ENCODE measurements around the gene DUT. TPM values are rescaled to one million over a fixed set of nuclear protein-coding genes. Genes with fewer than 3 reads are reported as not detected.

Gene DUT
- total RNA-seq, 6 experiments from 2014 or later = 20.6 to 39.6 (median 34.2) TPM

GRCh38 chr15:48391950-48392349 lies 60.7 kb downstream of the DUT start:
- intact Hi-C loops (cut with DNase I) = no loop called here
- H3K27me3 ChIP-seq = no peaks in the 10 kb centered on the region
- TF ChIP-seq CTCF (IDR thresholded peaks at IDR 0.05) = no peak
- no peak for TF ChIP-seq POLR2A (IDR thresholded peaks at IDR 0.05)
- DNase-seq = no peak
- H3K9me3 ChIP-seq = no peaks in the 10 kb centered on the region
- H3K27ac ChIP-seq = no peak overlapping the region
- H3K36me3 ChIP-seq = no peaks in the 10 kb centered on the region
- H3K4me1 ChIP-seq = no peaks in the 10 kb centered on the region
- 89% methylated on average over 2 of the region's 2 CpGs for WGBS (ENCODE audit: insufficient coverage, low coverage, low lambda C conversion rate, missing lambda C conversion rate)
- H3K4me3 ChIP-seq = no peak overlapping the region
- no peak for ATAC-seq

DNA sequence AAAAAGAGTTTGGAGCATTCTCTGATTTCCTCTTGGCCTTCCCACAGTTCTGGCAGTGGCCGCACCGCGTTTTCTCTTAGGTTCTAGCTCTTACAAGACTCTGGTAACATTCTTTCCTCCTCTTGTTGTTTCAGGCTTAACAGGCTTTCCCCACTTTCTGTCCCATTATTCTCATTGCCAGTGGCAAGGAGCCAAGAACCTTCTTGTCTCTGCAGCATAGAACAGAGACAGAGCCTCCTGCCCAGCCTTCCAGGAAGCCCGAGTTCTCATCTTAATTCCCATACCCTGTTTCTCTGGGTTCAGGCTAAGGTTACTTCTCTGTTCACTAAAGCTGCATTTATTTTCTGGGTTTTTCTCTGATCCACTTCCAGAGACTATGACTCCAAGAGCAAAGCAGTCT lies 61.1 kb downstream of the DUT start:
- intact Hi-C loops (cut with DNase I) = no loop called here
- no peak for ATAC-seq
- H3K9me3 ChIP-seq = no peaks in the 10 kb centered on the region
- H3K4me3 ChIP-seq = no peak overlapping the region
- no peak overlapping the region for H3K27ac ChIP-seq
- DNase-seq = no peak
- no peaks in the 10 kb centered on the region for H3K27me3 ChIP-seq
- H3K4me1 ChIP-seq = no peaks in the 10 kb centered on the region
- H3K36me3 ChIP-seq = no peaks in the 10 kb centered on the region
- WGBS (ENCODE audit: insufficient coverage, low coverage, low lambda C conversion rate, missing lambda C conversion rate) = 31% methylated on average over 4 of the region's 4 CpGs
- no peak for TF ChIP-seq POLR2A (IDR thresholded peaks at IDR 0.05)
- no peak for TF ChIP-seq CTCF (IDR thresholded peaks at IDR 0.05)

Small RNA genes within 50 kb of the gene (small RNA-seq; reads per million reads assigned to genes)
- 0 reads per million in 2 experiments for gene RF00019

Other genes starting within 250 kb of the DUT start
- not detected for gene SLC24A5, start 210.4 kb upstream of the DUT start, total RNA-seq
- gene MYEF2, start 153.1 kb upstream of the DUT start, total RNA-seq = under 1 TPM; 0.07 to 0.35 (median 0.31) TPM
- not detected for gene CTXN2, start 139.8 kb upstream of the DUT start, total RNA-seq
- gene SLC12A1, start 125.1 kb upstream of the DUT start, total RNA-seq = 1 to 10 TPM in 2 of 6 experiments, not detected in 4; 1.2 to 2.1 TPM